ENCODE data around the gene SERPINA1.
A peak's percentile ranks its signal among the peaks of the same experiment; 100 is the strongest.

The SERPINA1 gene

GRCh38 chr14:94345344-94346064 lies 42.9 kb downstream of the SERPINA1 start:
- DNase-seq = no peak

DNA sequence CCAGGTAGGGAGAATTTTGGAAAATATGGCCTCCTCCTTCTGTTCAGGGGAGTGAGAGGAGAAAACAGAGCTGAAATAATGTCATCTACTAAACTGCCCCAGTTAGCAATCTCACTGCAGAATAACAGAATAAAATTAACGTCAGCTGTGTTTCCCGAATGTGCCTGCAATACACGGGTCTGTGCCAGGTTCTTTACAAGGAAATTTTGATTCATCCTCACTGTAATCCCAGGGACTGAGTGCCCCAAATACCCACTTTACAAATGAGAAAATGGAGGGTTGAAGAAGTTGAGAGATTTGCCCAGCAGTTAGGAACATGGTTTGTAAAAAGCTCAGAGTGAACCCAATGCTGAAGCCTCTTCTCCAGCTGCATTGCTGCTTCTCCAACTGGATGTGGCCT lies 44.0 kb downstream of the SERPINA1 start:
- DNase-seq = no peak

DNA sequence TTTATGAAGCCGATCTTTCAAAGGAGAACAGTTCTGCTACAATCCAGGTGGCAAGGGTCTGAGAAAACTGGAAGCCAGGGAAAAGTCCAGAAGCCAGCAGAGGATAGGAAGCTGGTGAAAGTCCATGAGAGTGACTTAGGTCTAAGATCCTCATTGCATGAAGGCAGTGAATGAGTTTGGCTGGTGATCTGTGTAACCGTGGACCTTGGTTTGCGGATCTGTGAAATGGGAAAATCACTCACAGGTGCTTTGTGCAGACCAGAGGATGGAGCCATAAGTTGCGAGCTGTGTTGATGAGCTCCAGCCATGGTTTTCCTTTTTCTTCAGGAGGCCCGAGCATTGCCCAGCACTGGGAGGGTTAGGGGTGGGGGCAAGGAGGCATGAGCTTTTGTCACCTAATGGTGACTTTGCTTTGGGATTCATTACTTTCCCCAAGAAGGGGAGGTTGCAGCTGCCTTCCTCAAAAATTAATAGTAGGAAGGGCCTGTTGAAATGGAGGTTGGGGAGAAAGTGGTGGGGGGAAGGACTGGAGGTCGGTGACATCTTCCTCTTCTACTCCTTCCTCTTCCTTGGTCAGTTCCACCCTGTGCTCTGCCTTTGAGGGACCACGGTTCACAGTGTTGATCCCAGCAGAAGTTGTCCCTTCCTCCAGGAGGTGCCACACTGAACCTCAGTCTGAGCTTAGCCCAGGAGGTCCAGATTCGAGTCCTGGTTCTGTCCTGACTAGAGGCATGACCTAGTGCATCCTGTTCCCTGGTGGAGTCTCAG lies 45.0 kb downstream of the SERPINA1 start:
- DNase-seq = no peak

DNA sequence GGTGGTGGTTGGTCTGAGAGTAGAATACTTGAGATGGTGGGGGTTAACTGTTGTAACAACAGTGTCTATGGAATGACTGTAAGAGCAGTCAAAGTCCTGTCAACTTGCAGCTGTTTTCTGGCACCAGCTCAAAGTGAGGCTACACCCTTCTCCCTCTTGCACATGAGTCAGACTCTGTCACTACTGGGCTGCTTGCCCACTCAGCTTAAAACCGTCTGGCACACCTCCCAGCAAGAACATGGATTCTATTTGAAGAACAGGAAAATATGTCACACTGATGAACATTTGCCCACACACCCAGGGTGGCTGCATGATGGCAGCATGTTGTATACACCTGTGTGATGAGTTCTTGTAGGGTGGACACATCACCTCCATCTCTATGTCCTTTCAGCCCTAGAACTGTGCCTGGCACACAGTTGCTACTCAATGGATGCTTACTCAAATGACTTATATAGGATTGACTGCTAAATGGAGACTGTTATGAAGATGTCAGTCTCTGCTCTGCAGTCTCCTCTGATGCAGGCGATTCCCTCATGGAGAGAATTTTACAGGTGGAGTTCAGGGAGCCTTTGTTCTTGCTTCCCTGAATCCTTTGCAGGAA lies 46.0 kb downstream of the SERPINA1 start:
- peak; percentile 72 for DNase-seq

GRCh38 chr14:94341656-94342333 lies 46.6 kb downstream of the SERPINA1 start:
- DNase-seq = no peak

- DNase-seq = no peak
Observed at GRCh38 chr14:94340533-94340932, 47.9 kb downstream of the SERPINA1 start.

GRCh38 chr14:94338023-94338422 lies 50.4 kb downstream of the SERPINA1 start:
- no peak for DNase-seq

- DNase-seq = no peak
Observed at GRCh38 chr14:94337274-94337673, 51.1 kb downstream of the SERPINA1 start.

DNA sequence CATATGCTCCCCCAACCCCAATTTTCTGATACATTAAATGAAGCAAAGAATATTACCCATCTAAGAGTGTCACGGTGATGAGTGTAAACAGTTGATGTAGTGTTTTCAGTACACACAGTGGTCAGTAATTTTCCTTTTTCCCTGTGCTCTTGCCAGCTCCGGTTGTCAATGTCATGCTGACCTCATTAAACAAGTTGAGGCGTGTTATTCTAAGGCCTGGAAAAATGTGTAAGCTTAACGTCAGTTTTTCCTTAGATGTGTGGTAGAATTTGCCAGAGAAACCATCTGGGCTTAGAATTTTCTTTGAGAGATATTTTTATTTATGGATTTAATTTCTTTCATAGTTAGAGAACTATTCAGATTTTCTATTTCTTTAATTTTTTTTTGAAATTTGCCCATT lies 53.5 kb downstream of the SERPINA1 start:
- no peak for DNase-seq

DNA sequence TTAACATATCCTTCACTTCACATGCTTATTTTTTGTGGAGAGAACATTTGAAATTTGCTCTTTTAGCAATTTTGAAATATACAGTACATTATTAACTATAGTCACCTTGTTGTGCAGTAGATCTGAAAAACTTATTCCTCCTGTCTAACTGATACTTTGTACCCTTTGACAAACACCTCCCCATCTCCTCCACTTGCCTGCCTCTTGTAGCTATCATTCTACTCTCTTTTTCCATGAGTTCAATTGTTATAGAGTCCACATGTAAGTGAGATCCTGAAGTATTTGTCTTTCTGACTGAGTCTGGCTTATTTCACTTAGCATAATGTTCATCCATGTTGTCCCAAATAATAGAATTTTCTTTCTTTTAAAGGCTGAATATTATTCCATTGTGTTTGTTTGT lies 55.8 kb downstream of the SERPINA1 start:
- no peak for DNase-seq

DNA sequence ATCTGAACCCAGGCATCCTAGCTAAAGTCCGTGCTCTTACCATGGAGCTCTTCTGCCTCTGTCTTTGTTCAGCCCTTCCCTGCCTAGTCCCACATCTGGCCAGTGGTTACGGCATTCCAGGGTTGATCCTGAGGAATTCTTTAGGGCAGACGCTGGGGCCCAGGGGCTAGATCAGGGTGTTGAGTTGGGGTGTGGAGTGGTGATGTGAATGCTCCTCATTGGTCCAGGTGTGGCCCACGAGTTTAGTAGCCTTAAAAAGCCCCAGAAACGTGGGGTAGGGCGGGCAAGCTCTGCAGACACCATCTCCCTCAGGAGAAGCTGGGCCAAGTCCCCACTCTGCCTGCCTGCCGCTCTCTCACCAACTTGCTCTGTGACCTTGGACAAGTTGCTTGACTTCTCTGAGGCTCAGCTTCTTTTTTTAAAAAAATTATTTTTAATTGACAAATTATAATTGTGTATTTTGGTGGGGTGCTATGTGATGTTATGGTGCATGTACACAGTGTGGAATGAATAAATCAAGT lies 56.3 kb downstream of the SERPINA1 start:
- DNase-seq = no peak

DNA sequence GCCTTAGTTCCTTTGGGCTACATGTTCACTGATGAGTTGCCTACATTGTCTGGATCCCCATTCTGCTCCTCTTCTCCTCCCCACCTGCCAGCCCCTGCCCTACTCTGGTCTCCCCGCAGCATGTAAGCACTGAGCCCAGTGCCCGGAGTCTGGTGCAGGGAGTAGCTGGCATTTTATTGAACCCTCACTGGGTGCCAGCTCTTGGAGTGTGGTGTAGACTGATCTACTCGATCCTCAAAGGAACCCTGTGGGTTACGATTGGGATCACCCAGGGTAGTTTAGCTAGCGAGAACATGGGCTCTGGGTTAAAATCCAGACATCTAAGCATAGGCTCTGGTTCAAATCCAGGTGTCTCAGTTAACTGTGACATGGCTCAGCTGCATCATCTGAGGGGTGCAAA lies 56.9 kb downstream of the SERPINA1 start:
- DNase-seq = no peak

DNA sequence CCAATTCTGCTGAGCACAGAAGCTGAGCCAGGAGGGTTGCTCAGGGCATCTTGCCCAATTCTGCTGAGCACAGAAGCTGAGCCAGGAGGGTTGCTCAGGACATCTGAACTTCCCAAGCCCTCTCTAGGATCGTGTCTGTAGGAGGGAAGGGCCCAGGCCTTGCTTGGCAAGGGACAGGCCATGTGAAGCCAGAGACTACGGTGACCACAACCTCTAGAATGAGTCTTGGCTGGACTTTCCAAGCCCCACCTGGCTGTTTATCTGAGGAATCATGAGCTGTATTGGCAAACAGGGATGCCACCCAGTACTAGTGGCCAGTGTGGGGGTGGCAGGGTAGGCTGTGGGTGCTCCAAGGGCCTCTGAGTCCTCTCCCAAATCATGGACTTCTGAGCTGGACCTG lies 57.5 kb downstream of the SERPINA1 start:
- DNase-seq = no peak

DNA sequence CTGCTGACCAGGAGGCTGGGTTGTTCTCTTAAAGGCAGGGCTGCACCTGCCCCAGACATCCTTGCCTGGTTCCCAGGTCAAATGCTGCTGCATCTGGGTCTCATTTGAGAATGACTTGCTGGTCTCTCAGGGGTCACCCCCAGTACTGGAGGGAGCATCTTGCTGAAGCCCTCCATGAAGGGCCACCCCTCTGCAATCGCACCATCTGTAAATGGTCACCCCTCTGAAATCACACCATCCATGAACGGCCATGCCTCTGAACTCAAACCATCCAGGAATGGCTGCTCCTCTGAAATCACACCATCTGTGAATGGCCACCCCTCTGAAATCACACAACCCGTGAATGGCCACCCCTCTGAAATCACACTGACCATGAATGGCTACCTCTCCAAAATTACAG lies 58.0 kb downstream of the SERPINA1 start:
- no peak for DNase-seq

- DNase-seq = no peak
Observed at GRCh38 chr14:94329857-94330256, 58.5 kb downstream of the SERPINA1 start.

DNA sequence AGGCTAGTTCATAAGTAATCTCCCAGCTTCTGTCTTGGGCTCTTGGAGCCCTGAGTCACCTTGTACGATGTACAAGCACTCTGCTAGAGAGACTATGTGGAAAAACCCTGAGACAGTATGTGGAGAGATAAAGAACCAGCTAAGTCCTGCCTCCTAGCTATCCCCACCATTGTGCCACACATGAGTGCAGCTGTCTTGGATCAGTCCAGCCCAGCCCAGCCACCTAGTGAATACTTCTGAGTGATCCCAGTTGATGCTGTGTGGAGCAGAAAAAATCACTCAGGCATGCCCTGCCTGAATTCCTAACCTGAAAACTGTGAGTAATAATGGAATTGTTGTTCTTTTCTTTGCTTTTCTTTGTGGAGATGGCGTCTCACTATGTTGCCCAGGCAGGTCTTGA lies 60.2 kb downstream of the SERPINA1 start:
- DNase-seq = no peak
